ENCODE data around the gene GAB2. TPM values are rescaled to one million over a fixed set of nuclear protein-coding genes. Genes with fewer than 3 reads are reported as not detected.

GAB2 gene
- total RNA-seq, 1 donor from 2014 or later, result 10.9 TPM

DNA sequence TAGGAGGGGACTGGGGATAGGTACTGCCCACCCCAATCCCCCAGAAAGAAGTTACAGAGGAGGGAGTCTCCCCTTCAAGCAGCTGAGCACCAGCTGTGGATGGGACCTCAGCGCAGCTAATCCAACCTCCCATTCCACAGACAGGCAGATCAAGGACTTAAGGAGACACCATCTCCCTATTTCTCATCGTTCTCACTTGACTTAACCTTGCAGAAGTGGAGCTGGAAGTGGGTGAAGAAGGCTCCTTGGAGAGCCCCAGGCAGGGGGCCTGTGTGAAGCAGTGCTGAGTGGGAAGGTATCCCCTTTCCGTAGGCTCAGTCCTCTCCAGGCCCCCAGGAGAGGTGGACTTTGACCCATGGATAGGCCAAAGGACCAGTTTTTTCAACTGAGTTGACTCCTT is 201.6 kb downstream of the GAB2 start:
- DNase-seq (ENCODE audit: low spot score), result no peak
- no peak overlapping the region for H3K27ac Mint-ChIP-seq (ENCODE audit: unreplicated experiment)
- peaks cover 35% of the 10 kb centered on the region for H3K36me3 Mint-ChIP-seq (ENCODE audit: low read depth)
- peaks cover 9% of the 10 kb centered on the region for H3K4me1 Mint-ChIP-seq (ENCODE audit: low read depth)
- no peaks in the 10 kb centered on the region for H3K27me3 Mint-ChIP-seq (ENCODE audit: low read depth)
- H3K4me3 Mint-ChIP-seq (ENCODE audit: unreplicated experiment), result no peak overlapping the region
- H3K9me3 Mint-ChIP-seq (ENCODE audit: low read depth), result no peaks in the 10 kb centered on the region
- no peak for TF ChIP-seq CTCF (IDR thresholded peaks at IDR 0.05)

GRCh38 chr11:78214331-78215194 is 203.1 kb downstream of the GAB2 start:
- H3K9me3 Mint-ChIP-seq (ENCODE audit: low read depth), result no peaks in the 10 kb centered on the region
- no peaks in the 10 kb centered on the region for H3K27me3 Mint-ChIP-seq (ENCODE audit: low read depth)
- H3K27ac Mint-ChIP-seq (ENCODE audit: unreplicated experiment), result no peak overlapping the region
- no peak for DNase-seq (ENCODE audit: low spot score)
- peaks cover 44% of the 10 kb centered on the region for H3K36me3 Mint-ChIP-seq (ENCODE audit: low read depth)
- no peak overlapping the region for H3K4me3 Mint-ChIP-seq (ENCODE audit: unreplicated experiment)
- peaks cover 9% of the 10 kb centered on the region for H3K4me1 Mint-ChIP-seq (ENCODE audit: low read depth)
- TF ChIP-seq CTCF (IDR thresholded peaks at IDR 0.05), result no peak

- Mint-ChIP-seq H3K4me1 (ENCODE audit: low read depth) (peaks cover 9% of the 10 kb centered on the region), H3K36me3 (ENCODE audit: low read depth) (peaks cover 49% of the 10 kb centered on the region), H3K27ac (ENCODE audit: unreplicated experiment) (no peak overlapping the region), H3K9me3 (ENCODE audit: low read depth) (no peaks in the 10 kb centered on the region), H3K4me3 (ENCODE audit: unreplicated experiment) (no peak overlapping the region), H3K27me3 (ENCODE audit: low read depth) (no peaks in the 10 kb centered on the region)
- no peak for TF ChIP-seq CTCF (IDR thresholded peaks at IDR 0.05)
- no peak for DNase-seq (ENCODE audit: low spot score)
These were observed 203.9 kb downstream of the GAB2 start for GRCh38 chr11:78213526-78214330.

DNA sequence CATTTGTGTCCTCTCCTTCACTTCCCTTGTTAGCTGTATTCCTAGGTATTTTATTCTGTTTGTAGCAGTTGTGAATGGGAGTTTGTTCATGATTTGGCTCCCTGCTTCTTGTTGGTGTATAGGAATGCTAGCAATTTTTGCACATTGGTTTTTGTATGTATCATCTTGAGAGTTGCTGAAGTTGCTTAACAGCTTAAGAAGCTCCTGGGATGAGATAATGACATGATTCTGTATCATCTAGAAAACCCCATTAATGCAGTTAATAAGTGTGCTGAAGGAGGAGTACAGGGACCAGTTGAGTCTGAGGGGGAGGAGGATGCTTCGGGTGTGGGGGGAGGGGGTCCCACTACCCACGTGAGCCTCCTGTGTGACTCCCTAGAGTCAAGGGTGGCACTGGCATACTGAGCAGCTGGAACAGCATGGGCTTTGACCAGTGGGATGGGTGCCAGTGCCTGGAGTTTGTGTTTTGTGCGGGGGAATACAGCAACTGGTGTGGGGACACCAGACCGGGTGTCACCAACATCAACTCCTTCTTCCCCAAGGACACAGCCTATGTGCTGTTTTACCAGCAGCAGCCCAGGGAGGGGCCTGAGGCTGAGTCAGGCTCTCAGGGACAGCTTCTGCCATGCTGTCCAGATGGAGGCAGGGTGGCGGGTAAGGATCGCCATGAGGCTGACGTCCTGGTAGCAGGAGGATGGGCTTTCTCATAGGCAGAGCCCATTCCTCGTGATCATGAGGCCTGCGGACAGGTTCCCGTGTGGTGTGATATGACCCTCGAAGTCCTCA is 204.8 kb downstream of the GAB2 start:
- no peaks in the 10 kb centered on the region for H3K9me3 Mint-ChIP-seq (ENCODE audit: low read depth)
- H3K4me1 Mint-ChIP-seq (ENCODE audit: low read depth), result peaks cover 9% of the 10 kb centered on the region
- no peak overlapping the region for H3K4me3 Mint-ChIP-seq (ENCODE audit: unreplicated experiment)
- no peak for DNase-seq (ENCODE audit: low spot score)
- H3K36me3 Mint-ChIP-seq (ENCODE audit: low read depth), result peaks cover 47% of the 10 kb centered on the region
- H3K27ac Mint-ChIP-seq (ENCODE audit: unreplicated experiment), result no peak overlapping the region
- TF ChIP-seq CTCF (IDR thresholded peaks at IDR 0.05), result no peak
- no peaks in the 10 kb centered on the region for H3K27me3 Mint-ChIP-seq (ENCODE audit: low read depth)

- no peak overlapping the region for H3K4me3 Mint-ChIP-seq (ENCODE audit: unreplicated experiment)
- H3K4me1 Mint-ChIP-seq (ENCODE audit: low read depth), result peaks cover 9% of the 10 kb centered on the region
- no peaks in the 10 kb centered on the region for H3K27me3 Mint-ChIP-seq (ENCODE audit: low read depth)
- no peaks in the 10 kb centered on the region for H3K9me3 Mint-ChIP-seq (ENCODE audit: low read depth)
- peaks cover 44% of the 10 kb centered on the region for H3K36me3 Mint-ChIP-seq (ENCODE audit: low read depth)
- DNase-seq (ENCODE audit: low spot score), result no peak
- no peak overlapping the region for H3K27ac Mint-ChIP-seq (ENCODE audit: unreplicated experiment)
- no peak for TF ChIP-seq CTCF (IDR thresholded peaks at IDR 0.05)
These were observed 206.1 kb downstream of the GAB2 start for GRCh38 chr11:78211565-78211964.

All from chondrocyte (in vitro differentiated cells).